Loucy (cell line): Measurements from ENCODE around the gene SFPQ.

ENCODE experiments used
- H2AFZ ChIP-seq: fragments of 200-600 bp; sonication (generic); 2 replicates; pipeline ENCODE4 v1.6.0; 2016; ENCODE audit warnings: antibody characterized with exemption, mild to moderate bottlenecking, low read length, moderate library complexity
- H3F3A ChIP-seq: fragments of 200-600 bp; 2 replicates; pipeline ENCODE4 v1.6.0; 2016; ENCODE audit warnings: antibody characterized with exemption, low read depth, mild to moderate bottlenecking
- H3K27me3 ChIP-seq: fragments of 200-600 bp; sonication (generic); 2 replicates; pipeline ENCODE4 v1.6.1; 2014; ENCODE audit warnings: low read length, mild to moderate bottlenecking; ENCODE audit not compliant: insufficient read depth, poor library complexity, severe bottlenecking
- H3K36me3 ChIP-seq: fragments of 200-600 bp; sonication (generic); 2 replicates; pipeline ENCODE4 v1.6.1; 2016; ENCODE audit warnings: low read length; ENCODE audit not compliant: insufficient read depth
- H3K4me1 ChIP-seq: fragments of 200-600 bp; sonication (generic); 2 replicates; pipeline ENCODE4 v1.5.1; 2014; ENCODE audit warnings: low read length, mild to moderate bottlenecking; ENCODE audit not compliant: insufficient read depth, poor library complexity, severe bottlenecking
- H3K4me2 ChIP-seq: fragments of 200-600 bp; sonication (generic); 2 replicates; pipeline ENCODE4 v1.6.0; 2014; ENCODE audit warnings: antibody characterized with exemption, low read length, low read depth, mild to moderate bottlenecking; ENCODE audit not compliant: poor library complexity, severe bottlenecking
- H3K4me3 ChIP-seq: fragments of 200-600 bp; sonication (generic); 2 replicates; pipeline ENCODE4 v1.5.1; 2014; ENCODE audit warnings: low read length, mild to moderate bottlenecking, mixed read lengths; ENCODE audit not compliant: poor library complexity, severe bottlenecking
- H3K79me2 ChIP-seq: fragments of 200-600 bp; sonication (generic); 2 replicates; pipeline ENCODE4 v1.6.1; 2014; ENCODE audit warnings: low read length; ENCODE audit not compliant: insufficient read depth
- H3K9ac ChIP-seq: fragments of 200-600 bp; sonication (generic); 2 replicates; pipeline ENCODE4 v1.6.0; 2014; ENCODE audit warnings: mild to moderate bottlenecking, low read depth, low read length, moderate library complexity; ENCODE audit not compliant: poor library complexity, severe bottlenecking
- H3K9me2 ChIP-seq: fragments of 200-600 bp; sonication (generic); replicated peaks from 2 replicates; pipeline ENCODE4 v1.6.1; 2016; ENCODE audit warnings: low read depth, low read length, mixed read lengths
- H3K9me3 ChIP-seq: fragments of 200-600 bp; sonication (generic); 2 replicates; pipeline ENCODE4 v1.6.1; 2014; ENCODE audit warnings: mild to moderate bottlenecking, antibody characterized with exemption, low read length, low read depth; ENCODE audit not compliant: insufficient read depth
- H4K20me1 ChIP-seq: fragments of 200-600 bp; sonication (generic); 2 replicates; pipeline ENCODE4 v1.6.0; 2014; ENCODE audit warnings: antibody characterized with exemption, low read length, mild to moderate bottlenecking; ENCODE audit not compliant: insufficient read depth, poor library complexity, severe bottlenecking
- CTCF ChIP-seq: fragments of 200-600 bp; sonication (generic); conservative IDR thresholded peaks from 2 replicates; pipeline ENCODE4 v1.5.1; 2014; ENCODE audit warnings: mild to moderate bottlenecking, antibody characterized with exemption, low read length
- EZH2phosphoT487 ChIP-seq: fragments of 200-600 bp; IDR thresholded peaks from 2 replicates; pipeline ENCODE4 v1.6.1; 2018; ENCODE audit warnings: antibody characterized with exemption, mild to moderate bottlenecking, moderate library complexity, borderline replicate concordance

Gene SFPQ

GRCh38 chr1:35211120-35211414 lies 18.1 kb upstream of the SFPQ start:
- H3K36me3 ChIP-seq = no peaks in the 10 kb centered on the region
- H2AFZ ChIP-seq = no peak overlapping the region
- H3K4me3 ChIP-seq = no peak overlapping the region
- H3K9me2 ChIP-seq = no peaks in the 10 kb centered on the region
- H3K79me2 ChIP-seq = no peaks in the 10 kb centered on the region
- no peaks in the 10 kb centered on the region for H3K4me1 ChIP-seq
- no peaks in the 10 kb centered on the region for H4K20me1 ChIP-seq
- H3K4me2 ChIP-seq = no peak overlapping the region
- no peak overlapping the region for H3K9ac ChIP-seq
- H3K9me3 ChIP-seq = no peaks in the 10 kb centered on the region
- H3K27me3 ChIP-seq = no peaks in the 10 kb centered on the region
- no peaks in the 10 kb centered on the region for H3F3A ChIP-seq
- no peak for TF ChIP-seq CTCF
- TF ChIP-seq EZH2phosphoT487 = no peak

GRCh38 chr1:35210321-35211119 lies 17.6 kb upstream of the SFPQ start:
- Histone ChIP-seq H3K79me2 (no peaks in the 10 kb centered on the region), H4K20me1 (no peaks in the 10 kb centered on the region), H3K9me3 (no peaks in the 10 kb centered on the region), H3K9me2 (no peaks in the 10 kb centered on the region), H3K36me3 (no peaks in the 10 kb centered on the region), H3K9ac (no peak overlapping the region), H3F3A (no peaks in the 10 kb centered on the region), H3K4me2 (no peak overlapping the region), H2AFZ (no peak overlapping the region), H3K4me1 (no peaks in the 10 kb centered on the region), H3K27me3 (no peaks in the 10 kb centered on the region), H3K4me3 (no peak overlapping the region)
- TF ChIP-seq CTCF = no peak
- TF ChIP-seq EZH2phosphoT487 = no peak

GRCh38 chr1:35203295-35203694 lies 10.3 kb upstream of the SFPQ start:
- no peak for TF ChIP-seq CTCF
- TF ChIP-seq EZH2phosphoT487 = no peak
- Histone ChIP-seq H3K4me3 (no peak overlapping the region), H3K9ac (no peak overlapping the region), H2AFZ (no peak overlapping the region), H3K4me2 (no peak overlapping the region), H3F3A (no peaks in the 10 kb centered on the region), H4K20me1 (no peaks in the 10 kb centered on the region), H3K9me2 (no peaks in the 10 kb centered on the region), H3K27me3 (no peaks in the 10 kb centered on the region), H3K79me2 (no peaks in the 10 kb centered on the region), H3K36me3 (no peaks in the 10 kb centered on the region), H3K4me1 (peaks cover 11% of the 10 kb centered on the region), H3K9me3 (no peaks in the 10 kb centered on the region)
